Aorta (tissue), 5 donors: Measurements from ENCODE around the gene RPL11. TPM values are rescaled to one million over a fixed set of nuclear protein-coding genes. Genes with fewer than 3 reads are reported as not detected.

Experiments
- ATAC-seq: fragments of 200-7000 bp; cut with Tn5 transposase; one replicate; pipeline ENCODE4 v1.9.1; 2022; ENCODE audit warnings: moderate library complexity; ENCODE audit not compliant: low FRiP score
- DNase-seq, 2 donors: peaks; one replicate each; pipeline ENCODE4 v3.0.0-alpha.2; 2020
- H3K27ac ChIP-seq, 2 donors: one replicate each; pipeline ENCODE4 v1.5.1; 2013; ENCODE audit warnings: low read length in 2 of 2, mild to moderate bottlenecking in 2 of 2, moderate library complexity in 2 of 2, control low read depth in 1 of 2, inconsistent platforms in 1 of 2, low read depth in 1 of 2
- H3K27me3 ChIP-seq, 2 donors: one replicate each; pipeline ENCODE4 v1.6.1; 2013; ENCODE audit warnings: control low read depth in 1 of 2, low read length in 1 of 2, mild to moderate bottlenecking in 1 of 2, moderate library complexity in 1 of 2; ENCODE audit not compliant: insufficient read depth in 2 of 2, control insufficient read depth in 1 of 2
- H3K36me3 ChIP-seq, 2 donors: one replicate each; pipeline ENCODE4 v1.6.1; 2013; ENCODE audit warnings: control low read depth in 1 of 2, low read length in 1 of 2, mild to moderate bottlenecking in 1 of 2; ENCODE audit not compliant: insufficient read depth in 2 of 2, control insufficient read depth in 1 of 2
- H3K4me1 ChIP-seq, 2 donors: one replicate each; pipeline ENCODE4 v1.6.1; 2013; ENCODE audit warnings: low read length in 2 of 2, control low read depth in 1 of 2, mild to moderate bottlenecking in 1 of 2, moderate library complexity in 1 of 2; ENCODE audit not compliant: insufficient read depth in 2 of 2, control insufficient read depth in 1 of 2
- H3K4me3 ChIP-seq, 2 donors: one replicate each; pipeline ENCODE4 v1.5.1; 2013; ENCODE audit warnings: low read length in 2 of 2, control low read depth in 1 of 2, mild to moderate bottlenecking in 1 of 2
- H3K9me3 ChIP-seq: one replicate; pipeline ENCODE4 v1.6.1; 2013; ENCODE audit warnings: mild to moderate bottlenecking, low read length; ENCODE audit not compliant: control insufficient read depth
- WGBS, 2 donors: extraction: QIAGEN DNeasy Blood & Tissue Kit; methylation state at CpG; one replicate each; pipeline ENCODE4 v1.1.7; 2013; 5-methylcytosine and 5-hydroxymethylcytosine counted together
- intact Hi-C, 2 donors: fragments of 100-400 bp; cut with DNase I; formaldehyde crosslinking; loops; one replicate each; pipeline versions ENCODE4 v1.14.2 to v1.15.0; 2022
- polyA plus RNA-seq, 2 donors: library from polyadenylated mRNA; stranded (reverse); fragments of 200-250 nt; gene quantifications; one replicate each; pipeline ENCODE4 v1.2.3, GENCODE V29; 2013
- total RNA-seq, 2 donors: library from RNA; stranded (reverse); fragmentation: NEBNext Ultra II Directional; extraction: Animal tissue kit (Norgen Biotek cat#: 25700); gene quantifications; one replicate each; pipeline ENCODE4 v1.2.1, GENCODE V29; 2021
- donor health status: healthy with polysubstance abuse.
- donor health status: Bipolar disorder and iron deficiency.
- donor health status: DM: no; HTN: no; CAD: no.
- donor health status: DM: no; HTN: no; CAD: no.
- donor health status: DM: yes; HTN: yes; CAD: no.

The RPL11 gene
- total and polyA plus RNA-seq, 4 donors: 707 to 3,782 (median 1,514) TPM

DNA sequence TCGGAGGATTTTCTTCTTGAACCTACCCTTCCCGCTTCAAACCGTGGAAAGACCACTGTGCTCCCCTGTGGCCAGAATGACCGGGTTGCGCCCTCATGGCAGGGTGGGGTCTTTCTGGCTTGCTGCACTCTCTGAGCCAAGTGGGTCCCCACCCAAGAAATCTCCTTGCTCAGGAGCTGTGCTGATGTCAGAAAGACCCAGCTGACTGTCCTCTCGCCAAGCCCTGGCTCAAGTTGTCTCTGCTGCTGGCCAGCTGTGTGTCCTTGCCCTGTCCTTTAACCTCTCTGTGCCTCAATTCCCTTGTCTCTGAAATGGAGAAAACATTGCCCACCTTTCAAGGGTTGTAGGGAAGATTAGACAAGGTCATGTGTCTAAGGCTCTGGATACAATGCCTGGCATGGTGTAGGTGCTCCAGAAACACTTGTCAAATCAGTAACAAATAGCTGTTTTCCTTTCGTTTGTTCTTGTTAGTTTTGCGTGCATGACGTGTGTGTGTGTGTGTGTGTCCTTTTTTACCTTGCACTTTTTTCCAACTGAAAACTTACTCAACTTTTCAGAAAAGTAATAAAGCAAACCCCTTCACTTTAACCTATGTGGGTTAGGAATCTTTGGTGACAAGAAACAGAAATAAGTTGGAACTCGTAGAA, 41.1 kb upstream of the RPL11 start:
- ATAC-seq: peak; percentile 51
- no peaks in the 10 kb centered on the region for H3K27me3 ChIP-seq
- DNase-seq: peak in 1 of 2 donors; percentile 64
- no peaks in the 10 kb centered on the region for H3K36me3 ChIP-seq
- no peak overlapping the region for H3K4me3 ChIP-seq
- H3K27ac ChIP-seq: no peak overlapping the region
- 60 to 61% methylated on average over 10 of the region's 10 CpGs for WGBS, 2 donors
- intact Hi-C loops: no loop called here
- H3K4me1 ChIP-seq: no peaks in the 10 kb centered on the region
- no peaks in the 10 kb centered on the region for H3K9me3 ChIP-seq

- no peaks in the 10 kb centered on the region for H3K4me1 ChIP-seq
- H3K4me3 ChIP-seq: no peak overlapping the region
- H3K27me3 ChIP-seq: no peaks in the 10 kb centered on the region
- H3K36me3 ChIP-seq: no peaks in the 10 kb centered on the region
- DNase-seq (peak; percentile 67 to 79), ATAC-seq (peak; percentile 79)
- intact Hi-C loops: no loop called here
- WGBS, 2 donors: 51 to 54% methylated on average over 7 of the region's 7 CpGs
- H3K9me3 ChIP-seq: no peaks in the 10 kb centered on the region
- H3K27ac ChIP-seq: no peak overlapping the region
Observed at GRCh38 chr1:23651069-23651808, 40.4 kb upstream of the RPL11 start.

DNA sequence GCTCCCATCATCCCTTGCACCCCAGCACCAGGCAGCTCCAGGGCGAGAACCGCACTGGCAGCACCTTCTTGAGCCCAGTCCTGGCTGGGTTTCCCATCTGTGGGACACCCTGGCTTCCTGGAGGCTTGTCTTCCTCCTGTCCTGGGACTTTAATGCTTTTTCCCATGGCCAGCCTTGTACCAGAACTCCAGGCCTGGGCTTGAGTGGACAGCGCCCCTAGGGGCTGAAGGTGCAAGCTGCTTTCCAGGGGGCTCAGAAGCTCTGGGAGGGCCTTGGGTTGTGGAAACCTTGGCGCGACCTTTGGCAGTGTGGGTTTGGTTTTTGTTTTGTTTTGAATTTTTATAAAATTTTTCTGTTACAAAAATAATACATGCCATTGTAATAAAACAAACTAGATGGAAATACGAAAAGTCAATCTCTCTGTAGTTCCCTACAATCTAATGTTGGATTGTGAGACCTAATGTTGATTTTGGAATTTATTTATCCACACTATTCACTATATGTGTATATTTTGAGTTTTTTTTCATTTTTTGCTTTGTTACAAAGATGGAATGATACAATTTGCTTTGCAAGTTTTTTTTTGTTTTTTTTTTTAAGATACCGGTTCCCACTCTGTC, 33.8 kb upstream of the RPL11 start:
- H3K27ac ChIP-seq: no peak overlapping the region
- WGBS, 2 donors: 14 to 18% methylated on average over 7 of the region's 7 CpGs
- ATAC-seq: peak; percentile 60
- DNase-seq: peak; percentile 69 to 84
- H3K9me3 ChIP-seq: no peaks in the 10 kb centered on the region
- no peaks in the 10 kb centered on the region for H3K27me3 ChIP-seq
- H3K4me1 ChIP-seq: no peaks in the 10 kb centered on the region
- intact Hi-C loops: no loop called here
- no peak overlapping the region for H3K4me3 ChIP-seq
- H3K36me3 ChIP-seq: no peaks in the 10 kb centered on the region

DNA sequence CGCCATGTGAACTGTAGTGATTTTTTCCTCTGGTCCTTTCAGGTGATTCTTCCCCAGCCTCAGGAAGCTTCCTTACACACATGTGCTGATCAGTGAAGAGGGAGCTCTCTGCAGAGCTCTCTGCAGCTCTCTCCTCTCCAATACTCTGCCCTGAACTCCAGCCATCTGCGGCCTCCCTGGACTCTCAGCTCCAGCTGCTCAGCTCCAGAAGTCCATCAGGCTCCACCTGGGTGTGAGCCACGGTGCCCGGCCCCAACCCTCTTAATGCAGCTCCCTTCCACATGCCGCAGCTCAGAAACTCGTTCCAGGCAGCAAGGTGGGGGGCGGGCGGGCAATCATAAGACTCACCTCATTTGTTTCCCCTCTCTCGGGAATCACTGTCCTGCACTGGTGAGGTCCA, 30.9 kb upstream of the RPL11 start:
- no peak overlapping the region for H3K27ac ChIP-seq
- no peaks in the 10 kb centered on the region for H3K9me3 ChIP-seq
- intact Hi-C loops: no loop called here
- no peaks in the 10 kb centered on the region for H3K4me1 ChIP-seq
- WGBS, 2 donors: 81 to 83% methylated on average over 9 of the region's 9 CpGs
- no peaks in the 10 kb centered on the region for H3K36me3 ChIP-seq
- no peak for DNase-seq
- no peak for ATAC-seq
- H3K27me3 ChIP-seq: no peaks in the 10 kb centered on the region
- H3K4me3 ChIP-seq: no peak overlapping the region

GRCh38 chr1:23661887-23662286, 29.7 kb upstream of the RPL11 start:
- no peak overlapping the region for H3K27ac ChIP-seq
- H3K9me3 ChIP-seq: no peaks in the 10 kb centered on the region
- DNase-seq: no peak
- 74 to 90% methylated on average over 4 of the region's 4 CpGs for WGBS, 2 donors
- H3K4me1 ChIP-seq: no peaks in the 10 kb centered on the region
- ATAC-seq: no peak
- no peaks in the 10 kb centered on the region for H3K36me3 ChIP-seq
- no peaks in the 10 kb centered on the region for H3K27me3 ChIP-seq
- intact Hi-C loops: no loop called here
- no peak overlapping the region for H3K4me3 ChIP-seq

GRCh38 chr1:23664837-23665795, 26.5 kb upstream of the RPL11 start:
- no peak for ATAC-seq
- Histone ChIP-seq H3K4me3 (no peak overlapping the region), H3K27me3 (no peaks in the 10 kb centered on the region), H3K36me3 (no peaks in the 10 kb centered on the region), H3K9me3 (no peaks in the 10 kb centered on the region), H3K4me1 (no peaks in the 10 kb centered on the region), H3K27ac (no peak overlapping the region)
- intact Hi-C loops: no loop called here
- 66 to 67% methylated on average over 11 of the region's 11 CpGs for WGBS, 2 donors
- no peak for DNase-seq

GRCh38 chr1:23667411-23667810, 24.2 kb upstream of the RPL11 start:
- no peak overlapping the region for H3K4me3 ChIP-seq
- intact Hi-C loops: no loop called here
- no peaks in the 10 kb centered on the region for H3K4me1 ChIP-seq
- H3K27ac ChIP-seq: no peak overlapping the region
- H3K9me3 ChIP-seq: no peaks in the 10 kb centered on the region
- ATAC-seq (no peak), DNase-seq (no peak)
- H3K27me3 ChIP-seq: no peaks in the 10 kb centered on the region
- H3K36me3 ChIP-seq: no peaks in the 10 kb centered on the region
- WGBS, 2 donors: 65 to 81% methylated on average over 4 of the region's 4 CpGs

- Histone ChIP-seq H3K9me3 (no peaks in the 10 kb centered on the region), H3K36me3 (no peaks in the 10 kb centered on the region), H3K4me1 (no peaks in the 10 kb centered on the region), H3K27me3 (no peaks in the 10 kb centered on the region), H3K4me3 (no peak overlapping the region), H3K27ac (no peak overlapping the region)
- 82 to 85% methylated on average over 2 of the region's 2 CpGs for WGBS, 2 donors
- DNase-seq: no peak
- intact Hi-C loops: no loop called here
- ATAC-seq: no peak
Observed at GRCh38 chr1:23670709-23671108, 20.9 kb upstream of the RPL11 start.
